ENCODE data around the gene MGME1. TPM values are rescaled to one million over a fixed set of nuclear protein-coding genes. Genes with fewer than 3 reads are reported as not detected.

Gene MGME1
- total RNA-seq, 1 experiment from 2014 or later = 24.0 TPM

GRCh38 chr20:18004384-18005031 lies 35.7 kb downstream of the MGME1 start:
- Mint-ChIP-seq H3K27ac (ENCODE audit: low read depth, unreplicated experiment) (no peak overlapping the region), H3K27me3 (ENCODE audit: insufficient read depth, unreplicated experiment) (no peaks in the 10 kb centered on the region), H3K9me3 (ENCODE audit: unreplicated experiment) (no peaks in the 10 kb centered on the region), H3K4me1 (ENCODE audit: insufficient read depth, unreplicated experiment) (peaks cover 13% of the 10 kb centered on the region), H3K4me3 (ENCODE audit: unreplicated experiment) (no peak overlapping the region), H3K36me3 (ENCODE audit: insufficient read depth, unreplicated experiment) (no peaks in the 10 kb centered on the region)
- intact Hi-C loops (cut with micrococcal nuclease) = no loop called here
- ChIA-PET CTCF (interaction anchor here (0.6 to 1.7 kb wide), 5 partner anchors 8 to 1201 kb away, joined by 3 to 5 read pairs (median 3); partner anchors contain the start of gene RRBP1), POLR2A (interaction anchor here (0.6 to 1.1 kb wide), 2 partner anchors 37 to 77 kb away, joined by 3 read pairs; no protein-coding TSS in a partner anchor)
- TF ChIP-seq, protein P1, sequence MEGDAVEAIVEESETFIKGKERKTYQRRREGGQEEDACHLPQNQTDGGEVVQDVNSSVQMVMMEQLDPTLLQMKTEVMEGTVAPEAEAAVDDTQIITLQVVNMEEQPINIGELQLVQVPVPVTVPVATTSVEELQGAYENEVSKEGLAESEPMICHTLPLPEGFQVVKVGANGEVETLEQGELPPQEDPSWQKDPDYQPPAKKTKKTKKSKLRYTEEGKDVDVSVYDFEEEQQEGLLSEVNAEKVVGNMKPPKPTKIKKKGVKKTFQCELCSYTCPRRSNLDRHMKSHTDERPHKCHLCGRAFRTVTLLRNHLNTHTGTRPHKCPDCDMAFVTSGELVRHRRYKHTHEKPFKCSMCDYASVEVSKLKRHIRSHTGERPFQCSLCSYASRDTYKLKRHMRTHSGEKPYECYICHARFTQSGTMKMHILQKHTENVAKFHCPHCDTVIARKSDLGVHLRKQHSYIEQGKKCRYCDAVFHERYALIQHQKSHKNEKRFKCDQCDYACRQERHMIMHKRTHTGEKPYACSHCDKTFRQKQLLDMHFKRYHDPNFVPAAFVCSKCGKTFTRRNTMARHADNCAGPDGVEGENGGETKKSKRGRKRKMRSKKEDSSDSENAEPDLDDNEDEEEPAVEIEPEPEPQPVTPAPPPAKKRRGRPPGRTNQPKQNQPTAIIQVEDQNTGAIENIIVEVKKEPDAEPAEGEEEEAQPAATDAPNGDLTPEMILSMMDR (IDR thresholded peaks at IDR 0.05; ENCODE audit: unreplicated experiment) = no peak
- no TSS peak for BruUV-seq (replicated peaks)
- no peak for DNase-seq (ENCODE audit: unreplicated experiment)

DNA sequence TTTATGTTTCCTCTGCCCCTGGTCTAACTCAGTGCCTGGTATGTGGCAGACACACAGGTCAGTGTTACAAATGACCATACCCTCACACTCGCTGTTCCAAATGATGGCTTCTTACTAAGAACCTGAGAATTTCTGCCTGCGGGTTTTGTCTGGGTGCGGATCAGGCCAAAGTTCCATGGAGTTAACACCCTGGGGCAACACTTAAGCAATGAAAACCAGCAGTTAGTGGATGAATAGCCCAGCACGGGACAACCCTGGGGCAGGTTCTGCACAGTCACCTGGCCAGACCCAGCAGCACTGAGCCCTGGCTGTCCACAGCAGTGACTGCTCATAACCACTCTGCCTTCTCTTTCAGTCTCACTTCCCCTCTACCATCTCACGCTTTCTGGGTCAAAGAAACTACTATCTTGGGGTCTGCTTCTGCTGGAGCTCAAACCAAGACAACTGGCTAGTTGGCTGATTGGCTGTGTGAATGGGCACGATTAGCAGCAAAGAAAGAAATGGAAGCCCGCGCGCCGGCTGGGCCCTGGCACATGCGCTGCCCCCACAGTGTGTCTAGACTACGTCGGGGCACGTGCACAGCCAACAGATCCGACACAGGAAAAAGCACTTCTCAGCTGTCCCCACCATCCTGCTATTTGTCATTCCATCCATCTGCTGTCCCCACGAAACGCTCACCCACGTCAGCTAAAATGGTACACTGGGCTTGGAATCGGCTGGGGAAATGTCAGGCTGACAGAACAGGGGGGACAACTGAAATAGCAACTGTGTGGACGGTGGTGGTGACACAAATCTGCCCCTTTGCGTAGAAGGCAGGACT lies 36.6 kb downstream of the MGME1 start:
- POLR2A ChIA-PET = interaction anchor here (0.6 kb wide), 1 partner anchor 353 kb away, joined by 3 read pairs; no protein-coding TSS in a partner anchor
- TF ChIP-seq, protein P1 (IDR thresholded peaks at IDR 0.05; ENCODE audit: unreplicated experiment) = no peak
- H3K36me3 Mint-ChIP-seq (ENCODE audit: insufficient read depth, unreplicated experiment) = no peaks in the 10 kb centered on the region
- H3K9me3 Mint-ChIP-seq (ENCODE audit: unreplicated experiment) = no peaks in the 10 kb centered on the region
- H3K27me3 Mint-ChIP-seq (ENCODE audit: insufficient read depth, unreplicated experiment) = no peaks in the 10 kb centered on the region
- intact Hi-C loops (cut with micrococcal nuclease) = no loop called here
- no peak for DNase-seq (ENCODE audit: unreplicated experiment)
- no peak overlapping the region for H3K4me3 Mint-ChIP-seq (ENCODE audit: unreplicated experiment)
- CTCF ChIA-PET = interaction anchor here (1.5 to 1.7 kb wide), 2 partner anchors 9 to 11 kb away, joined by 3 to 5 read pairs; no protein-coding TSS in a partner anchor
- H3K4me1 Mint-ChIP-seq (ENCODE audit: insufficient read depth, unreplicated experiment) = peaks cover 13% of the 10 kb centered on the region
- H3K27ac Mint-ChIP-seq (ENCODE audit: low read depth, unreplicated experiment) = no peak overlapping the region
- no TSS peak for BruUV-seq (replicated peaks)

GRCh38 chr20:18005990-18006364 lies 37.2 kb downstream of the MGME1 start:
- intact Hi-C loops (cut with micrococcal nuclease) = no loop called here
- TF ChIP-seq, protein P1 (IDR thresholded peaks at IDR 0.05; ENCODE audit: unreplicated experiment) = no peak
- ChIA-PET CTCF (interaction anchor here (0.5 to 1.7 kb wide), 2 partner anchors 10 to 422 kb away, joined by 3 to 5 read pairs; no protein-coding TSS in a partner anchor), POLR2A (interaction anchor here (0.6 kb wide), 1 partner anchor 354 kb away, joined by 3 read pairs; no protein-coding TSS in a partner anchor)
- no TSS peak for BruUV-seq (replicated peaks)
- H3K36me3 Mint-ChIP-seq (ENCODE audit: insufficient read depth, unreplicated experiment) = no peaks in the 10 kb centered on the region
- H3K27me3 Mint-ChIP-seq (ENCODE audit: insufficient read depth, unreplicated experiment) = no peaks in the 10 kb centered on the region
- H3K4me1 Mint-ChIP-seq (ENCODE audit: insufficient read depth, unreplicated experiment) = peaks cover 8% of the 10 kb centered on the region
- no peak overlapping the region for H3K27ac Mint-ChIP-seq (ENCODE audit: low read depth, unreplicated experiment)
- no peak for DNase-seq (ENCODE audit: unreplicated experiment)
- no peak overlapping the region for H3K4me3 Mint-ChIP-seq (ENCODE audit: unreplicated experiment)
- no peaks in the 10 kb centered on the region for H3K9me3 Mint-ChIP-seq (ENCODE audit: unreplicated experiment)

DNA sequence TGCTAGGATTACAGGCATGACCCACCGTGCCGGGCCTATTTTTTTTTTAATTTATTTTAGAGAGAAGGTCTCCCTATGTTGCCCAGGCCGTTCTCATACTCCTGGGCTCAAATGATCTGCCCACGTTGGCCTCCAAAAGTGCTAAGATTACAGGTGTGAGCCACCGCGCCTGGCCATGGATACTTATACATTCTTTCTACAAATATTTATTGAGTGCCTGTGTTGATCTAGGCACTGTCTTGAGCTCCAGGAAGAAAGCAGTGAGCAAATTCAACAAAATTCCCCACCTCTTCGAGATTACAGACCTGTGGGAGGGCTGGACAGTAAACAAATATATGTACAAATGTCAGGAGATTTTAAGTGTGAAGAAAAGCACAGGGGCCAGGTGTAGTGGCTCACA lies 37.9 kb downstream of the MGME1 start:
- intact Hi-C loops (cut with micrococcal nuclease) = no loop called here

More for the DNA sequence above, 37.9 kb downstream of the MGME1 start:
- ChIA-PET POLR2A (no interaction called here), CTCF (interaction anchor here (0.5 to 1.7 kb wide), 4 partner anchors 11 to 422 kb away, joined by 3 to 6 read pairs (median 3); no protein-coding TSS in a partner anchor)
- TF ChIP-seq, protein P1 (IDR thresholded peaks at IDR 0.05; ENCODE audit: unreplicated experiment) = no peak
- no peaks in the 10 kb centered on the region for H3K9me3 Mint-ChIP-seq (ENCODE audit: unreplicated experiment)
- BruUV-seq (replicated peaks) = no TSS peak
- H3K4me1 Mint-ChIP-seq (ENCODE audit: insufficient read depth, unreplicated experiment) = peaks cover 1% of the 10 kb centered on the region
- no peaks in the 10 kb centered on the region for H3K36me3 Mint-ChIP-seq (ENCODE audit: insufficient read depth, unreplicated experiment)
- no peaks in the 10 kb centered on the region for H3K27me3 Mint-ChIP-seq (ENCODE audit: insufficient read depth, unreplicated experiment)
- no peak overlapping the region for H3K27ac Mint-ChIP-seq (ENCODE audit: low read depth, unreplicated experiment)
- DNase-seq (ENCODE audit: unreplicated experiment) = no peak
- no peak overlapping the region for H3K4me3 Mint-ChIP-seq (ENCODE audit: unreplicated experiment)

Data from MCF 10A (cell line).